Liver (tissue), 2 donors: ENCODE data around the gene SLC5A6.

Experiments used
- HNF4A ChIP-seq, 2 donors: conservative IDR thresholded peaks; 2 replicates each; pipeline ENCODE4 v1.6.1; 2016; ENCODE audit warnings: antibody characterized with exemption in 2 of 2, mild to moderate bottlenecking in 2 of 2
- RAD21 ChIP-seq, 2 donors: IDR thresholded peaks; 2 replicates each; pipeline ENCODE4 v1.6.1; 2016; ENCODE audit warnings: antibody characterized with exemption in 2 of 2, mild to moderate bottlenecking in 2 of 2
- TAF1 ChIP-seq: conservative IDR thresholded peaks from 2 replicates; pipeline ENCODE4 v1.6.1; 2016; ENCODE audit warnings: antibody characterized with exemption, mild to moderate bottlenecking
- donor health status: healthy.

- TF ChIP-seq HNF4A (conservative IDR thresholded peaks at IDR 0.05) (no peak), TAF1 (no peak), RAD21 (IDR thresholded peaks at IDR 0.05) (no peak)
Observed at GRCh38 chr2:27160191-27160590, 51.9 kb downstream of the SLC5A6 start.
